Measurements from ENCODE around the gene ACOD1.

GRCh38 chr13:76982061-76982460 is 33.8 kb downstream of the ACOD1 start:
- no peak for TF ChIP-seq GATA2 (IDR thresholded peaks at IDR 0.05; ENCODE audit: low read depth, low read length)
- TF ChIP-seq GATA3 (IDR thresholded peaks at IDR 0.05; ENCODE audit: low read depth, low read length) = no peak

Measured in SH-SY5Y (cell line).